ENCODE measurements around the gene SLC4A1AP.

The SLC4A1AP gene

DNA sequence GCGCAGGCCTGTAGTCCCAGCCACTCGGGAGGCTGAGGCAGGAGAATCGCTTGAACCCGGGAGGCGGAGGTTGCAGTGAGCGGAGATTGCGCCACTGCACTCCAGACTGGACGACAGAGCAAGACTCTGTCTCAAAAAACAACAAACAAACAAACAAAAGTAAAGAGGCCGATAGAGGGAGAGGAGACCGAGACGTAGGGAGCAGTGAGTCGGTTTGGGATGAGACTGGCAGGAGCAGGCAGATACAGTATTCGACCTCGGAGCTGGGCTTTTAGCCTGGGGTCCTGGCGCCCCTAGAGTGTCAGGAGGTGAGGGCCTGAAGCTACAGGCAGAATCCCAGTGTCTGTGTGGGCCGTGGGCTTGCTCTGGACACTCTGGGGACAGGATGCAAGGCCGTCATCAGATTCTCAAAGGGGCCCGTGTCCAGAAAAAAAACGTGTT lies 51.2 kb downstream of the SLC4A1AP start:
- no peak overlapping the region for H3K4me3 ChIP-seq (ENCODE audit: low read length)
- DNase-seq (ENCODE audit: low read depth): no peak
- TF ChIP-seq, protein P1, sequence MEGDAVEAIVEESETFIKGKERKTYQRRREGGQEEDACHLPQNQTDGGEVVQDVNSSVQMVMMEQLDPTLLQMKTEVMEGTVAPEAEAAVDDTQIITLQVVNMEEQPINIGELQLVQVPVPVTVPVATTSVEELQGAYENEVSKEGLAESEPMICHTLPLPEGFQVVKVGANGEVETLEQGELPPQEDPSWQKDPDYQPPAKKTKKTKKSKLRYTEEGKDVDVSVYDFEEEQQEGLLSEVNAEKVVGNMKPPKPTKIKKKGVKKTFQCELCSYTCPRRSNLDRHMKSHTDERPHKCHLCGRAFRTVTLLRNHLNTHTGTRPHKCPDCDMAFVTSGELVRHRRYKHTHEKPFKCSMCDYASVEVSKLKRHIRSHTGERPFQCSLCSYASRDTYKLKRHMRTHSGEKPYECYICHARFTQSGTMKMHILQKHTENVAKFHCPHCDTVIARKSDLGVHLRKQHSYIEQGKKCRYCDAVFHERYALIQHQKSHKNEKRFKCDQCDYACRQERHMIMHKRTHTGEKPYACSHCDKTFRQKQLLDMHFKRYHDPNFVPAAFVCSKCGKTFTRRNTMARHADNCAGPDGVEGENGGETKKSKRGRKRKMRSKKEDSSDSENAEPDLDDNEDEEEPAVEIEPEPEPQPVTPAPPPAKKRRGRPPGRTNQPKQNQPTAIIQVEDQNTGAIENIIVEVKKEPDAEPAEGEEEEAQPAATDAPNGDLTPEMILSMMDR (IDR thresholded peaks at IDR 0.05; ENCODE audit: insufficient read depth, low read depth, low read length, missing control alignments): no peak

DNA sequence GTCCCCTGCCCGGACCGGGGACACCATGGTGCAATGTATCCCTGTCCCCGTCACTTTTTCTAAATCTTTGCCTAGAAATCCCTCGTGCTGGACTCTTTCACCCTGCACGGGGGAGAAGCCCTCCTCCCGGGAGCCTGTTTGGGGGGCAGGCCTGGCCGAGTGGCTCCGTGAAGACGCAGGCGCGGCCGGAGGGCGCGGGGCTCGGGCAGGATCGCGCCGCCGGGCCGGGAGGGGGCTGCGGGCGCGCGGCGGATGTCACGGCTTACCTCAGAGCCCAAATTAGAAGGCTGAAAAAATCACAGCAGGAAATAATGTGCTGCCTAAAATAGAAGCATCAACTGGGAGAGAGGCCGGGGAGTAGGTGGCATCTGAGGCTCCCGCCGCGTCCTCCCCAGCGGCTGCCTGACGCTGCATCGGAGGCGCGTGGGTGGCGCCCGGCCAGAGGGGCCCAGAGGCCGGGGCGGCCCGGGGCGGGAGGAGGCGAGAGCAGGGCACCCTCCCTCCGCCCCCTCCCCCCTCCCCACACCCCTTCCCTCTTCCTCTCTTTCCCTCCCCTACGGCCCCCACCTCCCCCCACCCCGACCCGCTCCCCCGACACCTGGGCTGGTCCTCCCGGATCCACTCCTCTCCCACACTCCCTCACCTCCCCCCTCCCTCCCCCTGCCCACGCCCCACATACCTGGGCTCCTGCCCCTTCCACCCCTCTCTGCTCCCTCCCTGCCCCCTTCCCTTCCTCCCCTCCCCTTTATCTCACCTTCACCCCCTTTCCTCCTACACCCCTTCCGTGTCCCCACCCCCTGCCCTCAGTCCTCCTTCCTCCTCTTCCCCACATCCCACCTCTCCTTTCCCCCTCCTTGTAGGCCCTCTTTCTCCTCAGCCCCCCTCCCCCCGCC lies 51.9 kb downstream of the SLC4A1AP start:
- TF ChIP-seq, protein P1 (IDR thresholded peaks at IDR 0.05; ENCODE audit: insufficient read depth, low read depth, low read length, missing control alignments): no peak
- no peak overlapping the region for H3K4me3 ChIP-seq (ENCODE audit: low read length)
- DNase-seq (ENCODE audit: low read depth): peak; percentile 36

DNA sequence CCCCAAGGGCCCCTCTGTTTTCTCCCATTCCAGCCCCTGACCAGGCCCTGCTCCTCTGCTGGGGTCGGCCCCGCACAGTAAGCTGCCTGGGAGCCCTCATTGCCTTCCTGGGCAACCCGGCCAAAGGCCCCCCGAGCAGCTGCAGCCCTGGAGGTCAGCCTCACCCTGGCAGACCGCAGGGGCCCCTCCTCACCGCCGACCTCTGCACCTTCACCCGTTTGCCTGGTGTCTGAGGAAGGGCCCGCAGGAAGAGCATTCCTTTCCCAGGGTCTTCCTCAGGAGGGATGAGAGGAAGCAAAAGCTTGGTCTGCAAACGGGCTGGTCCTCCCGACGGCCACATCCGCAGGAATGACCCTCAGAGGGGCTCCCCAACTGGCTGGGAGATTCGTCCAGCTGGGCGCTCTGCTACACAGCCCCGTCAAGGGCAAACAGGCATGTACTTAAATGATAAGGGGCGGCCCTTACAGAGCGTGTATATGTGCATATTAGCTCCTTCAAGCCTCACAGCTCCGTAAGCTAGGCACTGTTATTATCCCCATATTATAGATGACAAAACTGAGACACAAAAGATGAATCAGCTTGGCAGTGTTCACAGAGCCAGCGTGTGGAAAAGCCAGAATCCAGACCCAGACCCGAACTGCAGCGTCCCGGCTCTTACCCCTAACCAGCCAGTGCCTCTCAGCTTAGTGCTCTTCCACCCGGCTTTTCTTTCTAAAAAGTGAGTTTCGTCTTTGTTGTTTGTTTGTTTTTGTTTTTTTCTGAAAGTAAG lies 52.8 kb downstream of the SLC4A1AP start:
- H3K4me3 ChIP-seq (ENCODE audit: low read length): no peak overlapping the region
- TF ChIP-seq, protein P1 (IDR thresholded peaks at IDR 0.05; ENCODE audit: insufficient read depth, low read depth, low read length, missing control alignments): no peak
- DNase-seq (ENCODE audit: low read depth): no peak

DNA sequence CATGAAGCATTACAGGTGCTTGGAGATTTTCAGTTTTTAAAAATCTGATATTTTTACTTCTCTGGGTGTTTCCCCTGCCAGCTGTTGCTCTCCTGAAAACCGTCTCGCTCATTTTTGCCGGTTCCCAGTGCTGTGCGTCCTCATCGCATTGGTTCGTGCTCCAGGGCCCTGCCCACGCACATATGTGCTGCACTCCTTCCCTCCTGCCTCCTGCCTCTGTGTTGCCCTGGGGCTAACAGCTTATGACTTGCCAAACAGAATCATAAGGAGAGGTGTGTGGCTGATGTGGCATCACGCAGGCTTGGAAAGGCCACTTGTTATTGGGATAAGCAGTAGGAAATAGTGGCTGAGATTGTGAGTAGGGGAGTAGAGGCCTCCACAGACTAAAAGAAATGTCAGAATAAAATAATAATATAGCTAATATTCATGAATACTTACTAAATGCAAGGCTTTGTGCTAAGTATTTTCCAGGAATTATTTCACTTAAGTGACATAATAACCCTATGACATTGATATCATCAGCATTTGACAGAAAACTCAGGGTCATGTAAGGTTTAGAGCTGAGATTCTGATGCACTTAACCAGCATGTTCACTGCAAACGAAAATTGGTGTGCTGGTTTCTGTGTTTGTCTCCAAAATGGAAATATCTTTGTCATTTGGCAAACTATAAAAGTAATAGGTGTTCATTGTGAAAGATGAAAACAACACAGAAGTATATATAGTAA lies 53.5 kb downstream of the SLC4A1AP start:
- peak; percentile 99 for DNase-seq (ENCODE audit: low read depth)
- TF ChIP-seq, protein P1 (IDR thresholded peaks at IDR 0.05; ENCODE audit: insufficient read depth, low read depth, low read length, missing control alignments): no peak
- H3K4me3 ChIP-seq (ENCODE audit: low read length): no peak overlapping the region

DNA sequence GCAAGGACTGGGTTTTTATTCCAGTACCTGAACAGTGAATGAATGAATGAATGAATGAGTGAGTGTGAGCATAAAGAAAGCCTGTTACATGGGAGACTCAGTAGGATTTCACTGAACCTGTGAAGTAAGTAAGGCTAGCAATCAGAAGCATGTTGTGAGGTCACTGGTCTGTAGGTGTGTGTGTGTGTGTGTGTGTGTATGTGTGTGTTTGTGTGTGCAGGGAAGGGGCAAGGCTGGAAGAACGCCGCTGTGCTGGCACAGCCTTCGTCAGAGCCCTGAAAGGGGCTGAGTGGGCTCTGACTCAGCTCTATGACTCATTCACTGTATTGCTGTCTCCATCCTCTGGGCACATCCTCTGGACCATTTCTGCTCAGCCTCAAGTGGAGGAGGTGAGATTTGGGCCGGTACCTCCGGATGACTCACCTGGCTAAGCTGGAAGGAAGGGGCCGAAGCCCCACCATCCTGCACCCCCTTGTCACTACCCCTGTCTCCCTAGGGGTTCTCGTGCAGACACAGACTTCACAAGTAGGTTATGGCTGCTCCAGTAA lies 56.4 kb downstream of the SLC4A1AP start:
- DNase-seq (ENCODE audit: low read depth): peak; percentile 97
- H3K4me3 ChIP-seq (ENCODE audit: low read length): no peak overlapping the region
- TF ChIP-seq, protein P1 (IDR thresholded peaks at IDR 0.05; ENCODE audit: insufficient read depth, low read depth, low read length, missing control alignments): no peak

- TF ChIP-seq, protein P1 (IDR thresholded peaks at IDR 0.05; ENCODE audit: insufficient read depth, low read depth, low read length, missing control alignments): no peak
- no peak overlapping the region for H3K4me3 ChIP-seq (ENCODE audit: low read length)
- DNase-seq (ENCODE audit: low read depth): no peak
Observed at GRCh38 chr2:27721335-27721734, 57.6 kb downstream of the SLC4A1AP start.

All from epithelial cell of esophagus (primary cell).